ENCODE measurements around the gene LMNTD1. TPM values are rescaled to one million over a fixed set of nuclear protein-coding genes. Genes with fewer than 3 reads are reported as not detected.
A peak's percentile ranks its signal among the peaks of the same experiment; 100 is the strongest.

LMNTD1 gene
- polyA plus RNA-seq, 3 donors: not detected

- intact Hi-C loops (cut with micrococcal nuclease): no loop called here
- Histone ChIP-seq H4K20me1 (ENCODE audit: insufficient read depth, low read length) (no peaks in the 10 kb centered on the region), H3K9ac (ENCODE audit: insufficient read depth, low read length, poor library complexity, severe bottlenecking) (no peak overlapping the region), H3K79me2 (ENCODE audit: insufficient read depth, low read length) (no peaks in the 10 kb centered on the region), H2AFZ (ENCODE audit: insufficient read depth, low read depth, low read length, poor library complexity, severe bottlenecking) (peak overlapping the region; percentile 50), H3K4me3 (replicated peaks in 1 of 3; ENCODE audit: low read depth in 2 of 3, low read length in 3 of 3) (no peak overlapping the region), H3K4me2 (replicated peaks; ENCODE audit: extremely low read depth, low read length, poor library complexity, severe bottlenecking) (no peak overlapping the region), H3K27ac (ENCODE audit: low read depth in 1 of 2, low read length in 2 of 2) (no peak overlapping the region), H3K27me3 (ENCODE audit: control insufficient read depth in 2 of 2, insufficient read depth in 2 of 2, low read length in 2 of 2) (no peaks in the 10 kb centered on the region), H3K9me3 (replicated peaks in 1 of 2; ENCODE audit: control insufficient read depth in 1 of 2, insufficient read depth in 1 of 2, low read length in 2 of 2) (no peaks in the 10 kb centered on the region), H3K4me1 (ENCODE audit: control insufficient read depth in 1 of 2, insufficient read depth in 2 of 2, low read length in 2 of 2) (peaks cover 3 to 8% of the 10 kb centered on the region in 2 donors), H3K36me3 (replicated peaks in 1 of 2; ENCODE audit: control insufficient read depth in 1 of 2, insufficient read depth in 2 of 2, low read length in 2 of 2) (no peaks in the 10 kb centered on the region)
- Mint-ChIP-seq H3K27ac (peak overlapping the region in 1 of 7 donors; percentile 40), H3K9me3 (peaks cover 0 to 9% (median 0%) of the 10 kb centered on the region in 7 donors), H3K36me3 (no peaks in the 10 kb centered on the region), H3K27me3 (ENCODE audit: low read depth in 3 of 3) (peaks cover 2% of the 10 kb centered on the region in 3 donors), H3K4me1 (peaks cover 7% of the 10 kb centered on the region), H3K4me3 (no peak overlapping the region)
- TF ChIP-seq CTCF (IDR thresholded peaks at IDR 0.05): no peak
- DNase-seq: peak; percentile 18 to 45 (median 41)
- 91% methylated on average over 5 of the region's 13 CpGs for WGBS (ENCODE audit: insufficient coverage)
Measured at GRCh38 chr12:25459541-25459951, 93.5 kb downstream of the LMNTD1 start.

- H3K27ac ChIP-seq (ENCODE audit: low read depth in 1 of 2, low read length in 2 of 2): no peak overlapping the region
- H3K9ac ChIP-seq (ENCODE audit: insufficient read depth, low read length, poor library complexity, severe bottlenecking): no peak overlapping the region
- H2AFZ ChIP-seq (ENCODE audit: insufficient read depth, low read depth, low read length, poor library complexity, severe bottlenecking): no peak overlapping the region
- Mint-ChIP-seq H3K27me3 (ENCODE audit: low read depth in 3 of 3) (peaks cover 0 to 2% (median 2%) of the 10 kb centered on the region in 3 donors), H3K4me3 (no peak overlapping the region), H3K36me3 (no peaks in the 10 kb centered on the region), H3K4me1 (peaks cover 7% of the 10 kb centered on the region), H3K27ac (no peak overlapping the region), H3K9me3 (peaks cover 0 to 9% (median 5%) of the 10 kb centered on the region in 7 donors)
- H3K4me2 ChIP-seq (replicated peaks; ENCODE audit: extremely low read depth, low read length, poor library complexity, severe bottlenecking): no peak overlapping the region
- no peak for TF ChIP-seq CTCF (IDR thresholded peaks at IDR 0.05)
- intact Hi-C loops (cut with micrococcal nuclease): no loop called here
- H3K4me1 ChIP-seq (ENCODE audit: control insufficient read depth in 1 of 2, insufficient read depth in 2 of 2, low read length in 2 of 2): peaks cover 3 to 8% of the 10 kb centered on the region in 2 donors
- 100% methylated on average over 1 of the region's 6 CpGs for WGBS (ENCODE audit: insufficient coverage)
- no peaks in the 10 kb centered on the region for H3K9me3 ChIP-seq (replicated peaks in 1 of 2; ENCODE audit: control insufficient read depth in 1 of 2, insufficient read depth in 1 of 2, low read length in 2 of 2)
- no peaks in the 10 kb centered on the region for H3K27me3 ChIP-seq (ENCODE audit: control insufficient read depth in 2 of 2, insufficient read depth in 2 of 2, low read length in 2 of 2)
- no peaks in the 10 kb centered on the region for H3K36me3 ChIP-seq (replicated peaks in 1 of 2; ENCODE audit: control insufficient read depth in 1 of 2, insufficient read depth in 2 of 2, low read length in 2 of 2)
- DNase-seq: no peak
- no peaks in the 10 kb centered on the region for H4K20me1 ChIP-seq (ENCODE audit: insufficient read depth, low read length)
- H3K4me3 ChIP-seq (replicated peaks in 1 of 3; ENCODE audit: low read depth in 2 of 3, low read length in 3 of 3): no peak overlapping the region
- H3K79me2 ChIP-seq (ENCODE audit: insufficient read depth, low read length): no peaks in the 10 kb centered on the region
Measured at GRCh38 chr12:25458047-25458552, 95.0 kb downstream of the LMNTD1 start.

Data from CD14-positive monocyte (primary cell).